ENCODE data around the gene GRK4.
A peak's percentile ranks its signal among the peaks of the same experiment; 100 is the strongest.
"Not testable (repeated sequence)": the region's sequence is repeated elsewhere in the genome, so short reads cannot be mapped to it uniquely, and the experiment has no call there.

GRK4 gene

DNA sequence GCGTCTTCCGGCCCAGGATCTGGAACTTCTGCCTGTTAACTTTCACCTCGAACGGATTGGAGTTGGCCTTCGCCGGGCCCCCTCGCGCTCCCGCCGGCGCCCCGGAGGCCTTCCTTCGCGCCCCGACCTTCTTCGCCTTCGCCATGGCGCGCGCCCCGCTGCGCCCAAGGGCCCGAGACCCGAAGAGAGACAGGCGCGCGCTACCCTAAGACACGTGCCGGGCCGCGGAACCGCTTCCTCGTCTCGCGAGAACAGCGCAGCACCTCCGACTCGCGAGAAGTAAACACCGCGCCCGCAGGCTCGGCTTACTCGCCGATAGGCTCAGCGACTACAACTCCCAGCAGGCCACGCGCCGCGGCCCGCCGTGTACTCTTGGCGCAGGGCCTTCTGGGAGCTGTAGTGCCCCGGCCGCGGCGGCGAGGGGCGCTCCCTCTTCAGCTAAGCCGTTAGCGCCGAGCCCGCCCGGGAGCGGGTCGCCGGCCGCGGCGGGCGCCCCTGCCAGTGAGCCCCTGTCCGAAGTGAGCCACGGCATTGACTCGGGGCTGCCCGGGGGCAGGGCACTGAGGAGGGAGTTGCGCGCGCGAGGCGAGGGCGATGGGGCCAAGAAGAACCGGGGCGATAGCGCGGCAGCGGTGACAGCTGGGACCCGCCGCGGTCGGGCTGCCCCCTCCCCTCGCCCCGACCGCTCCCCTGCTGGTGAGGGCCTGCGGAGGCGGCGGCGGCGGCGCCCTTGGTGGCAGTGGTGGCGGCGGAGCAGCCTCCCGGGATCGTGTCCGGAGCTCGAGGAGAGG is at the start of gene GRK4, which contains the start of gene NOP14:
TSS of gene GRK4 (plus strand) at position 397 of the 791 bp plus-strand sequence. CDS start 500 bp downstream, outside the sequence.
TSS of gene NOP14 (minus strand) at position 232 of the 791 bp plus-strand sequence. CDS start at position 145, 87 bp downstream.
- peak; percentile 98 for DNase-seq (ENCODE audit: low read depth)

DNA sequence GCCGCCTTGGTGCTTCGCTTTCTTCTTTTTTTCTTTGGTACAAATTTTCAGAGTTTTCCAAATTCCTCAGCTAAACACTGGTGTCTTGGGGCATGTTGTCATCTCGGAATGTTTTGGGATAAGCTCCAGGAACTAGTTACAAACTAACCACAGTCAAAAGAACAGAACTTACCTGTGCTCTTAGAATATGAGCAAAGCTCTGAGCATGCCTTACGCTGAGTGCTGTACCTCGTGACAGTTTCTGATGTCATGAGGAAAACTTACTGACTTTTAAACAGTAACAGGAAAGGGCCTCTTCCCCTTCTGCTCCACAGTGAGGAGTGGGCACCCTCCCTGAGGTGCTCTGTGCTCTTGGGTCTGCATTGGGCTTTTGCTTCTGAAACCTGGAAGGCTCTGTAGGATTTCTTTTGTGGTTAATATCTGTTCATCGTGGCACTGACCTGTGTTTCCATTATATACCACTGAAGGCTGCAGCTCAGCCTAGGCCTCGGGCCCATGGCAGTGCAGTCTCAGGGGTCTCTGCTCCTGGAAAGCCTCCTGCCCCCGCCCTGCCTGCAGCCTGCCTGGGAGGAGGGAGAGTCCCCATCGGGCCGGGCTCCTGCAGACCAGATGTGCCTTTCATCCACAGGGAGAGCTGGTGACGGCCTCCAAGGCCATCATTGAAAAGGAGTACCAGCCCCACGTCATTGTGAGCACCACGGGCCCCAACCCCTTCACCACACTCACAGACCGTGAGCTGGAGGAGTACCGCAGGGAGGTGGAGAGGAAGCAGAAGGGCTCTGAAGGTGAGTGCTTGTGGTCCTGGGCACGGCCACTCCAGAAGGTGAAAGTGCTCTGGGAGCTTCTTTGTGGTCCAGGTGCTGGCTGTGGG is 48.9 kb upstream of the GRK4 start:
- DNase-seq (ENCODE audit: low read depth), result no peak

DNA sequence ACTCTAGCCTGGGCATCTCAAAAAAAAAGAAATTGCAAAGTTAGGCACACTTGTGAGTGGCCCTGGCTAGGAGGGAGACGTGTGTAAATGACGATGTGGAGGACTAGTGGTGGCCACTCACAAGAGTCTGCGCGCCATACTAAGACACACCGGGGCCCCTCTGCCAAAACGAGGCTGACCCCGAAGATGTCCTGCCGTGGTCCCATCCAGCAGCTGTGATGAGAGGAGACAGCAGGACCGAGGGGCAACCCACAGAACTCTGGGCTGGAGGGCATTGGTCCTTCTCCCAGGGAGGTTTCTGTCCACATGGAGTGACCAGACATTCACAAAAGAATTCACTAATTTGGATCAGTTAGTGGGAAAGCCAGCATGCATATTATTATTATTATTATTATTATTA is 47.6 kb upstream of the GRK4 start:
- DNase-seq (ENCODE audit: low read depth), result no peak

DNA sequence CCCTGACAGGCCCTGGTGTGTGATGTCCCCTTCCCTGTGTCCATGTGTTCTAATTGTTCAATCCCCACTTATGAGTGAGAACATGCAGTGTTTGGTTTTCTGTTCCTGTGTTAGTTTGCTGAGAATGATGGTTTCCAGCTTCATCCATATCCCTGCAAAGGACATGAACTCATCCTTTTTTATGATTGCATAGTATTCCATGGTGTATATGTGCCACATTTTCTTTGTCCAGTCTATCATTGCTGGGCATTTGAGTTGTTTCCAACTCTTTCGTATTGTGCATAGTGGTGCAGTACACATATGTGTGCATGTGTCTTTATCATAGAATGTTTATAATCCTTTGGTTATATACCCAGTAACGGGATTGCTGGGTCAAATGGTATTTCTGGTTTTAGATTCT is 46.7 kb upstream of the GRK4 start:
- DNase-seq (ENCODE audit: low read depth), result not testable (repeated sequence)

DNA sequence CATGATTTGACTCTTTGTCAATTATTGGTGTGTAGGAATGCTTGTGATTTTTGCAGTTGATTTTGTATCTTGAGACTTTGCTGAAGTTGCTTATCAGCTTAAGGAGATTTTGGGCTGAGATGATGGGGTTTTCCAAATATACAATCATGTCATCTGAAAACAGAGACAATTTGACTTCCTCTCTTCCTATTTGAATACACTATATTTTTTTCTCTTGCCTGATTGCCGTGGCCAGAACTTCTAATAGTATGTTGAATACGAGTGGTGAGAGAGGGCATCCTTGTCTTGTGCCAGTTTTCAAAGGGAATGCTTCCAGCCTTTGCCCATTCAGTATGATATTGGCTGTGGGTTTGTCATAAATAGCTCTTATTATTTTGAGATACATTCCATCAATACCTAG is 45.1 kb upstream of the GRK4 start:
- DNase-seq (ENCODE audit: low read depth), result not testable (repeated sequence)

DNA sequence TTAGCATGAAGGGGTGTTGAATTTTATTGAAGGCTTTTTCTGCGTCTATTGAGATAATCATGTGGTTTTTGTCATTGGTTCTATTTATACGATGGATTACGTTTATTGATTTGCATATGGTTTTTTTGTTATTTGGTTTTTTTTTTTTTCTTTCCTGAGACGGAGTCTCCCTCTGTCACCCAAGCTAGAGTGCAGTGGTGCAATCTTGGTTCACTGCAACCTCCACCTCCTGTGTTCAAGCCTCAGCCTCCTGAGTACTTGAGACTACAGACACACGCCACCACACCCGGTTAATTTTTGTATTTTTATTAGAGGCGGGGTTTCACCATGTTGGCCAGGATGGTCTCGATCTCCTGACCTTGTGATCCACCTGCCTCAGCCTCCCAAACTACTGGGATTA is 44.7 kb upstream of the GRK4 start:
- DNase-seq (ENCODE audit: low read depth), result not testable (repeated sequence)

DNA sequence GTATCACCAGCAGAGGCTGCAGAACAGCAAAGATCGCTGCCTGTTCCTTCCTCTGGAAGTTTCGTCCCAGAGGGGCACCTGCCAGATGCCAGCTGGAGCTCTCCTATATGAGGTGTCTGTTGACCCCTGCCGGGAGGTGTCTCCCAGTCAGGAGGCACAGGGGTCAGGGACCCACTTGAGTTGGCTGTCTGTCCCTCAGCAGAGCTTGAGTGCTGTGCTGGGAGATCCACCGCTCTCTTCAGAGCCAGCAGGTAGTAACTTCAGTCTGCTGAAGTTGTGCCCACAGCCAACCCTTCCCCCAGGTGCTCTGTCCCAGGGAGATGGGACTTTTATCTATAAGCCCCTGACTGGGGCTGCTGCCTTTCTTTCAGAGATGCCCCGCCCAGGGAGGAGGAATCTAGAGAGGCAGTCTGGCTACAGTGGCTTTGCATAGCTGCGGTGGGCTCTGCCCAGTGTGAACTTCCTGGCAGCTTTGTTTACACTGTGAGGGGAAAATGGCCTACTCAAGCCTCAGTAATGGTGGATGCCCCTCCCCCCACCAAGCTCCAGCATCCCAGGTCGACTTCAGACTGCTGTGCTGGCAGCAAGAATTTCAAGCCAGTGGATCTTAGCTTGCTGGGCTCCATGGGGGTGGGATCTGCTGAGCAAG is 40.8 kb upstream of the GRK4 start:
- not testable (repeated sequence) for DNase-seq (ENCODE audit: low read depth)

DNA sequence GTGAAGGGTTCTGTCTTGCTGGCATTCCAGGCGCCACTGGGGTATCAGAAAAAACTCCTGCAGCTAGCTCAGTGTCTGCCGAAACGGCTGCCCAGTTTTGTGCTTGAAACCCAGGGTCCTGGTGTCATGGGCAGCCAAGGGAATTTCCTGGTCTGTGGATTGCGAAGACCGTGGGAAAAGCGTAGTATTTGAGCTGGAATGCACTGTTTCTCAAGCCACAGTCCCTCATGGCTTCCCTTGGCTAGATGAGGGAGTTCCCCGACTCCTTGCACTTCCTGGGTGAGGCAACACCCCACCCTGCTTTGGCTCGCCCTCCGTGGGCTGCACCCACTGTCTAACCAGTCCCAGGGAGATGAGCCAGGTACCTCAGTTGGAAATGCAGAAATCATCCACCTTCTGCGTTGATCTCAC is 40.2 kb upstream of the GRK4 start:
- DNase-seq (ENCODE audit: low read depth), result no peak

DNA sequence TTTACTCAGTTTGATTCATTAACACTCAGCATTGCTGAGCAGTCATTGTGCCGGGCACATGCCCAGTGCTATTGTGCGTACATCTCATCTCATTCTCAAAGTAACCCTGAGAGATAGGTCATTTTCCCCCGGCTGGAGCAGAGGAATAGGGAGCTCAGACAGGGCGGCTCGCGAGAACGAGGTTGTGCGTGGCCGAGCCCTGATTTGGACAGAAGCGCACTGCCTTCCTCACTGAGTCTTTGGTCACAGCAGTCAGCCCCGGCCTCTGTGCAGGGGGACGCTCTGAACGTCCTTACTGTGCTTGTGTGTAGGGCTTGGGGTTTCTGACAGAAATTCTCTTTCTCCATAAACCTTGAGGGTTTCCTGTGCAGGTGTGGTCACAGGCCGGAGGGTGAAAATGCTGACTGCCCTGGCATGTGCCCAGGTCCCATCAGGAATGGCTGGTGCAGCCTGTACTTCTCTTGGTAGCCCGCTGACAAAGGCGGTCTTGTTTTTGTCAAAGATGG is 39.6 kb upstream of the GRK4 start:
- no peak for DNase-seq (ENCODE audit: low read depth)

DNA sequence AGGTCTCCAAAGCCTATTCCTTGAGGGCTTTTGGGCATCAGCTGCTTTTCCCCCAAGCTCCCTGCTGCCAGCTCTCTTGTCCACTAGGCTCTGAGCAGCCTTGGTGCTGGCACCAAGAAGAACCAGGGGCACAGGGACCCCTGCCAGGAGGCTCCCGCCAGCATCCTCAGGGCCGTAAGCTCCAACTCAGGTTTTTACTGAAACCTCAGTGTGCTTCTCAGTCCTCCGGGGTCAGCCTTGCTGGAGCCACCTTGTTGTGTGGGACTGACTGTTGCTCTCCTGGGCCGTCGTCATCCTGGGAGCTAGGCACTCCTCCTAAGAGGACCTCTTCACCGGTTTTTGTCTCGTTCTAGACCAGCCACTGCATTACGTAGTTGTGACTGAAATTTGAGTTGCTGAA is 39.1 kb upstream of the GRK4 start:
- DNase-seq (ENCODE audit: low read depth), result no peak

DNA sequence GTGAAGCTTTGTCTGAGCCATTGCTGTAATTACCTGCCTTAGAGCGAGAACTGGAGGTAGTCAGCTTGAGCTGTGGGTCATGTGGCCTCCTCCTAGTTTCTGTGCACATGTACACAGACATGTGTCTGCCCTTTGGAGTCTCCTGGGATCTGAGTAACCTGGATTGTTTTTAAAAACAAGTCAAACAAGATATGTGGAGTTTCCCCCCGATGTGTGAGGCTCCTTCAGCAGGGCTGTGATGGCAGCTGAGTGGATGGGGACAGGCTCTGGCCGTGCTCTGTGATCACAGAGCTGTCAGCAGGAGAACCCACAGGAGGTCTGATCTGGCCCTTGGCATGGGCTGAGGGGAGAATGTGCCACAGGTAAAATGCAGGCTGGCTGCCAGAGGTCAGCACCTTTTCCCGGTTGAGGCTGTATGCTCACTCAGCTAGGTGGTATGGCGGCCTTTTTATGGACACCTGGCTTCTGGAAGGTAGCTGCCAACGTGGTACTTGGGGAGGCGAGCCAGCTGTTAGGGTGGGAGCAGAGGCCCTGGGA is 38.5 kb upstream of the GRK4 start:
- DNase-seq (ENCODE audit: low read depth), result no peak

DNA sequence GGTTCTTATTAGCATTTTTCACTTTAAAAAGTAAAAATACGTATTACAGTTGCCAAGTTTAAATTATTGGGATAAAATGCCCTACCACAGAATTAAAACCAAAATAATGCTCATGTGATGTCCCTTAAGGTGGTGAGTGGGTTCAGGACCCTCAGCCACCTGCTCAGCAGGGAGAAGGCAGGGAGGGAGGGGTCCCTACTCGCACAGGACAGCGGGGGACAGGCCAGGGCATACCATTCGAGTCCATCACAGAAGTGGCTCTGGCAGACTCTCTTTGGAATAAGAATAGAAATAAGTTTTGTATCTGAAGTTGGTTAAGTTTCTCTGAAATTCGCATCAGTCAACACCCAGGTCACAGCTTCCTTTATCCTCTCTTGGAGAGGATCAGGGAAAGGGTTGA is 37.9 kb upstream of the GRK4 start:
- DNase-seq (ENCODE audit: low read depth), result no peak

DNA sequence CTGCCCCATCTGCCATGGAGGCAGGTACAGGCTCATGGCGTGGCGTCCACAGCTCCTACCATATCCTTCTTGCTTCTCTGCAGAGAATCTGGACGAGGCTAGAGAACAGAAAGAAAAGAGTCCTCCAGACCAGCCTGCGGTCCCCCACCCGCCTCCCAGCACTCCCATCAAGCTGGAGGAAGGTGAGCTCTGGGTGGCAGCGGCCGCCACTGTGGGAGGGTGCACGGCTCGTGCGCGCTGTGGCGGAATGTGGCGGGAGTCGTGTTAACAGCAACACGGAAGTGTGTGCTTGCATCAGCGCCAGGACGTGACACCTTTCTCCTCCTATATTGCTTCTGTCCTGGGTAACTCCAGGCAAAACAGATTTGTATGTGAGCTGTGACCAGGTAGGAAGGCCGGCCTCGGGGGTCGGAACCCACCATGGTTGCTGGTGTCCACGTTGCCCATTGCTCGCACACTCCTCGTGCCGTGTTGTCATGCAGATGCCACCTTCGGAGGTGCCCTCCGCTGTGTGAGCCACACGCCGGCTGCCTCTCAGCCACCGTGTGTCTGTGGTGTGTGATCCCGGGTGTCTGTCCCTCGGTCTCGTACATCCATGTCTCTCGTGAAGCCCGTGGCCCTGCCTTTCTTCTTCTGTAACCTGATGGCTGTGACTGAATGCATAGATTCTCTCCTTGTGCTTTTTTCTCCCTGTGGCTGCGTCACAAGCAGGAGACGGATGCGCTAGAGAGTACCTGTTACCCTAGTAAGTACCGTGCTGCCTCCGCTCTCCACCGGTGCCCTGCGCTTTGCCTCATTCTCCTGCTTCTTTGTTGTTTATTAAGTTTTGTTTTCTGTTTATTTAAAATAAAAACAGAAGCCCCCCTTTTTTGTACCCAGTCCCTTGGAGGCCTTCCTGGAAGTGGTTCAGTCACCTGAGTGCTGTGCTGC is 37.2 kb upstream of the GRK4 start:
- DNase-seq (ENCODE audit: low read depth), result no peak

DNA sequence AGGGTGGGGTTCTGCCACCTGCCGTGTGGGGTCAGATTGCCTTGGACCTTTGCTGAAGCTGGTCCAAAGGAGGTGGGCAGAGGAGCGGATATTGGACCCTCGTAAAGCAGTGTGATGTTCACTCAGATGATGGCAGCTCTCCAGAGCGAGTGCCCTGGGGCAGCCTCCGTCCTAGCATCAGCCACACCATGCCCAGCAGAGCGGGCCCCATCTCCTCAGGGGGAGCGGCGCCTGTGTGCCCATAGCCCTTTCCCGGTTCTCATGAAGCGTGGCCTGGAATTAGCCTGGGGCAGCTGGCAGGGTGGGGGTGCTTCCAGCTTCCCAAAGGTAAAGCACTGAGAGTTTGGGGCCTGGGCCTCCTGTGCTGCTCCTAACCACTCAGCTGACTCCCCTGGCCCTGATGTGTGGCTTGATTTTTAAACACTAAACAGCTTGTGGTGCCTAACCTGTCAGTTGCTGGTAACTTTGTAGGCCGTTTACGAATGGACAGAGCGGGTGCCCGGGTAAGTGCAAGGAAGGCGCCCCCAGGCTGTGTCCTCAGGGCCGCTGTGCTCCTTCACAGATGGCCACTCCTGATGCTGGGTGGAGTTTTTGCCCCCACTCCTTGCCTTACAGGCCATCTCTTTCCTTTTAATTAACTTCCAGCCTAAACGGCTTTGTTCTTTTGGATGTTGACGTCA is 36.2 kb upstream of the GRK4 start:
- DNase-seq (ENCODE audit: low read depth), result no peak

DNA sequence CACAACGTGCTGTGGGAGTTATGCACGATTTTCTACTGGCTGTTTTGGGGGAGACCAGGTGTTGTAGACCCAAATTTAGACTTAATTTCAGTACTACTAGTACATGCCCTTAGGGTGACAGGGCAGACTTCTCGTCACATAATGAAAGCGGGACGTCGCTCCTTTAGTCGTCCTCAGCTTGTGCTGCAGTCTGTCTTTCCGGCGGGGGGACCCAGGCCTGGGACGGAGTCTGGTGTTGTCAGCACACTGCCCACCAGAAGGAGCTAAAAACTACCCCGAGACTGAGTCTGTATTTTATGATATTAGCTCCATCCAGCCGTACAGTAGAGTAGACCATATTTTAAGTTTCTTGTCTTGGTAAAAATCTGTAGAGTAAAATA is 35.7 kb upstream of the GRK4 start:
- DNase-seq (ENCODE audit: low read depth), result no peak

DNA sequence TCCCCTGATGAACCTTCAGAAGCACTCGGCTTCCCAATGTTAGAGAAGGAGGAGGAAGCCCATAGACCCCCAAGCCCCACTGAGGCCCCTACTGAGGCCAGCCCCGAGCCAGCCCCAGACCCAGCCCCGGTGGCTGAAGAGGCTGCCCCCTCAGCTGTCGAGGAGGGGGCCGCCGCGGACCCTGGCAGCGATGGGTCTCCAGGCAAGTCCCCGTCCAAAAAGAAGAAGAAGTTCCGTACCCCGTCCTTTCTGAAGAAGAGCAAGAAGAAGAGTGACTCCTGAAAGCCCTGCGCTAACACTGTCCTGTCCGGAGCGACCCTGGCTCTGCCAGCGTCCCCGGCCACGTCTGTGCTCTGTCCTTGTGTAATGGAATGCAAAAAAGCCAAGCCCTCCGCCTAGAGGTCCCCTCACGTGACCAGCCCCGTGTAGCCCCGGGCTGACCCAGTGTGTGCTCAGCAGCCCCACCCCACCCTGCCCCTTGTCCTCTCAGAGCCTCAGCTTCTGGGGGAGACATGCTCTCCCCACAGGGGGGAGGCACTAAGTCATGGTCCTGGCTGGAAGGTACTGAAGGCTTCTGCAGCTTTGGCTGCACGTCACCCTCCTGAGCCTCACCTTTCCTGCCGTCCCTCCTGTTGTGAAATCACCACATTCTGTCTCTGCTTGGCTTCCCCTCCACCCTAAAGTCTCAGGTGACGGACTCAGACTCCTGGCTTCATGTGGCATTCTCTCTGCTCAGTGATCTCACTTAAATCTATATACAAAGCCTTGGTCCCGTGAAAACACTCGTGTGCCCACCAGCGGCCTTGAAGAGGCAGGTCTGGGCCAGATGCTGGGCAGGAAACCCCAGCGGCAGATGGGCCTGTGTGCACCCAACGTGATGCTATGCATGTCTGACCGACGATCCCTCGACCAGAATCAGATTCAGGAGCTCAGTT is 34.9 kb upstream of the GRK4 start:
- DNase-seq (ENCODE audit: low read depth), result no peak

DNA sequence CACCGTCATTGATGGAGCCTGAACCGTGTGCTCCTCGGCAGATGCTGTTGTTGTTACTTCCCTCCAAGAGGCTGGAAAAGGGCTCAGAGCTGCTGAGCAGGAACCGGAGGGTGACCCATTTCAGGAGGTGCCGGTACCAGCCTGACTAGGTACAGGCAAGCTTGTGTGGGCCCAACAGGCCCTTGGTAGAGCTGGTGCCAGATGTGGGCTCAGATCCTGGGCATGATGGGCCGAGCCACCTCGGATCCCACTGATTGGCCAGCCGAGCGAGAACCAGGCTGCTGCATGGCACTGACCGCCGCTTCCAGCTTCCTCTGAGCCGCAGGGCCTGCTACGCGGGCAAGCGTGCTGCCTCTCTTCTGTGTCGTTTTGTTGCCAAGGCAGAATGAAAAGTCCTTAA is 33.9 kb upstream of the GRK4 start:
- DNase-seq (ENCODE audit: low read depth), result no peak

DNA sequence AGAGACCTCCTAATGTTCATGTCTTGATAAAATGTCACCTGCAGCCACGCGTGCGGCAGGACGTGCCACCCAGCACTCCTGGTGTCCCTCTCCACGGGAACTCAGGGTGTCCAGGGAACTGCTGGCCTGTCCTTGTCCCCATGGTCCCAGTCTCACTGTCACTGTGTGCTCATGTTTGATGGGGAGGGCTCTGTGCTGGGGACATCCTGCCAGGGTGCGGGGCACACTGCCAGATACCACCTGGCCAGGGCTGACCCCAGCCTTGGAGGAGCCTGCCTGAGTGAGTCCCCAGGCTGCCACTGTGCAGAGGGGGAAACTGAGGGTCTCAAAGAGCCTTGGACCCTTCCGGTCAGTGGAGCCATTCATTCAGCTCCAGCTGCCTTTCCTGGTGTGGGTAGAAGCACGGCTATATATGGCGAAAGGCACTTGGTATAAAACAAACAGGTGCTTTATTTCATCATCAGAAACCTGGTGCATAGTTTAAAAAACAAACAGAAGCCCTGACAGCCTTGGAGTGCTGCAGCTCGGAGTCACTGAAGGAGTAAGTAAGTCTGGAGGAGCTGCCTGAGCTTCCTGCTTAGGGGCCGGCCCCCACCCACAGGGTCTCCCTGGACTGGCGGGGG is 33.1 kb upstream of the GRK4 start:
- no peak for DNase-seq (ENCODE audit: low read depth)
